Measurements from ENCODE around the gene NTM. TPM values are rescaled to one million over a fixed set of nuclear protein-coding genes. Genes with fewer than 3 reads are reported as not detected.

NTM gene
- total RNA-seq, 1 experiment from 2014 or later: 0.73 TPM

DNA sequence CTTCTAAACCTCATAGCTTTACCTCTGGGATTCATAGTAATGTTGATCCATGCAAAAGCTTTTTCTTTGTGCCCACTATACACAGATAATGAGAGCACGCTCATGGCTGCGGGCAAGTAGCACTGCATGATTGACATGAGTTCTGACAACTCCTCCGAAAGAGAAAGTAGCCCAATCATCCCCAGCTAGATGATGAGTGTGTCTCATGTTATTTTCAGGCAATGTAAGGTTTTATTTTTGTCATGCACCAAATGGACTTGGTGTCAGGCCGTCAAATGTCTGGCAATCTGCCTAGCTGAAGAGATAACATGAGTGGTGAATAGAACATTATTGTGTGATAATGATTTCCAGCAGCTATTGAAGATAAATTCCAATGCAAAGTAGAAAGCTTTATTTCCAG lies 662.6 kb downstream of the NTM start:
- CTCF ChIA-PET: no interaction called here
- DNase-seq: no peak
- no peaks in the 10 kb centered on the region for H3K9me3 Mint-ChIP-seq (ENCODE audit: unreplicated experiment)
- H3K27me3 ChIP-seq (replicated peaks; ENCODE audit: control insufficient read depth, insufficient read depth, low read length): no peaks in the 10 kb centered on the region
- H3K4me1 ChIP-seq: no peaks in the 10 kb centered on the region
- H3K36me3 ChIP-seq (ENCODE audit: control insufficient read depth, insufficient read depth, low read length): no peaks in the 10 kb centered on the region
- H3K9me3 ChIP-seq: no peaks in the 10 kb centered on the region
- H3K36me3 Mint-ChIP-seq (ENCODE audit: insufficient read depth, unreplicated experiment): no peaks in the 10 kb centered on the region
- BruUV-seq (replicated peaks): no TSS peak
- peaks cover 7% of the 10 kb centered on the region for H3K27me3 Mint-ChIP-seq (ENCODE audit: insufficient read depth, unreplicated experiment)
- TF ChIP-seq, protein P1, sequence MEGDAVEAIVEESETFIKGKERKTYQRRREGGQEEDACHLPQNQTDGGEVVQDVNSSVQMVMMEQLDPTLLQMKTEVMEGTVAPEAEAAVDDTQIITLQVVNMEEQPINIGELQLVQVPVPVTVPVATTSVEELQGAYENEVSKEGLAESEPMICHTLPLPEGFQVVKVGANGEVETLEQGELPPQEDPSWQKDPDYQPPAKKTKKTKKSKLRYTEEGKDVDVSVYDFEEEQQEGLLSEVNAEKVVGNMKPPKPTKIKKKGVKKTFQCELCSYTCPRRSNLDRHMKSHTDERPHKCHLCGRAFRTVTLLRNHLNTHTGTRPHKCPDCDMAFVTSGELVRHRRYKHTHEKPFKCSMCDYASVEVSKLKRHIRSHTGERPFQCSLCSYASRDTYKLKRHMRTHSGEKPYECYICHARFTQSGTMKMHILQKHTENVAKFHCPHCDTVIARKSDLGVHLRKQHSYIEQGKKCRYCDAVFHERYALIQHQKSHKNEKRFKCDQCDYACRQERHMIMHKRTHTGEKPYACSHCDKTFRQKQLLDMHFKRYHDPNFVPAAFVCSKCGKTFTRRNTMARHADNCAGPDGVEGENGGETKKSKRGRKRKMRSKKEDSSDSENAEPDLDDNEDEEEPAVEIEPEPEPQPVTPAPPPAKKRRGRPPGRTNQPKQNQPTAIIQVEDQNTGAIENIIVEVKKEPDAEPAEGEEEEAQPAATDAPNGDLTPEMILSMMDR (IDR thresholded peaks at IDR 0.05; ENCODE audit: insufficient read depth in 1 of 2, low read depth in 1 of 2, low read length in 1 of 2, severe bottlenecking in 1 of 2, unreplicated experiment in 1 of 2): no peak
- intact Hi-C loops (cut with micrococcal nuclease; ENCODE audit: unreplicated experiment): no loop called here
- H3K4me3 ChIP-seq (ENCODE audit: low read depth, low read length): no peak overlapping the region
- H3K4me3 Mint-ChIP-seq (ENCODE audit: unreplicated experiment): no peak overlapping the region
- no peak overlapping the region for H3K27ac Mint-ChIP-seq (ENCODE audit: unreplicated experiment)
- POLR2A ChIA-PET: no interaction called here
- H3K4me1 Mint-ChIP-seq (ENCODE audit: low read depth, unreplicated experiment): no peaks in the 10 kb centered on the region

DNA sequence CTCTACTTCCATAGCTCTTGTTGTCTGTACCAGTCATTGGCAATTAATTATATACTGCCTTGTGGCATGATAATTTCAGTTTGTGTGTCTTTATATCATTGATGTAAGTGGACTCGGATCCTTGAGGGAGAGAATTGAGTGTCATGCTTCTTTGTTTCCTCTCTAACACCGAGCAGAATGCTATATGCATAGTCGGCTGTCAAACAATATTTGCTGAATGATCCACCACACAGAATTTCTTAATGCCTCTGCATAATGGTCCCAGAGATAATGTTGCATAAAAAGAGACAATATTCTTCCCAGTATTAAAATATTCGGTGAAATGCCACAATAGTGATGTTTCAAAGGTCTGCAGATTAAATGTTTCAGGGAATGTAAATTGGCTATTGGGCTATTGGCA lies 664.8 kb downstream of the NTM start:
- no peaks in the 10 kb centered on the region for H3K9me3 ChIP-seq
- Mint-ChIP-seq H3K27ac (ENCODE audit: unreplicated experiment) (no peak overlapping the region), H3K36me3 (ENCODE audit: insufficient read depth, unreplicated experiment) (no peaks in the 10 kb centered on the region), H3K9me3 (ENCODE audit: unreplicated experiment) (no peaks in the 10 kb centered on the region), H3K4me3 (ENCODE audit: unreplicated experiment) (no peak overlapping the region), H3K27me3 (ENCODE audit: insufficient read depth, unreplicated experiment) (peaks cover 9% of the 10 kb centered on the region), H3K4me1 (ENCODE audit: low read depth, unreplicated experiment) (no peaks in the 10 kb centered on the region)
- no peak overlapping the region for H3K4me3 ChIP-seq (ENCODE audit: low read depth, low read length)
- DNase-seq: no peak
- ChIA-PET POLR2A (no interaction called here), CTCF (no interaction called here)
- intact Hi-C loops (cut with micrococcal nuclease; ENCODE audit: unreplicated experiment): no loop called here
- BruUV-seq (replicated peaks): no TSS peak
- TF ChIP-seq, protein P1 (IDR thresholded peaks at IDR 0.05; ENCODE audit: insufficient read depth in 1 of 2, low read depth in 1 of 2, low read length in 1 of 2, severe bottlenecking in 1 of 2, unreplicated experiment in 1 of 2): no peak
- H3K27me3 ChIP-seq (replicated peaks; ENCODE audit: control insufficient read depth, insufficient read depth, low read length): no peaks in the 10 kb centered on the region
- no peaks in the 10 kb centered on the region for H3K4me1 ChIP-seq
- no peaks in the 10 kb centered on the region for H3K36me3 ChIP-seq (ENCODE audit: control insufficient read depth, insufficient read depth, low read length)

DNA sequence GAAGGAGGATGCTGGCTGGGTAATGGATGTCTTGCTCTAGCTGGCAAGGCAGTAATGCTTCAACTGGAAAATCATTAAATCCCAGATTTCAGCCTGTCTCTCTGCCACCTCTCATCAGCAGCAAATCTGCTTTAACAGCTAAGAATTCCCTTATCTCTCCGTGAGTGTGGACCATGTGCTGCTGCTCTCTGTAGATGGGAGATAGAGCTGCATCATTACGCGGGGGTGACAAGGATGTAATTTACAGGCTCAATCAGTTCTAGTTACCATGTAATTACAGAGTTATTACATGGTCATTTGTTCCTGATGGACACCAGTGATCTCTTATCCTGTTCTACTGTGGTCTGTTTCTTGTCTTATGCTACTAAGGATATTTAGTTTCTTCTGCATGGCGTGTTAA lies 665.4 kb downstream of the NTM start:
- H3K9me3 Mint-ChIP-seq (ENCODE audit: unreplicated experiment): no peaks in the 10 kb centered on the region
- no TSS peak for BruUV-seq (replicated peaks)
- no peaks in the 10 kb centered on the region for H3K27me3 ChIP-seq (replicated peaks; ENCODE audit: control insufficient read depth, insufficient read depth, low read length)
- H3K36me3 ChIP-seq (ENCODE audit: control insufficient read depth, insufficient read depth, low read length): no peaks in the 10 kb centered on the region
- CTCF ChIA-PET: no interaction called here
- intact Hi-C loops (cut with micrococcal nuclease; ENCODE audit: unreplicated experiment): no loop called here
- TF ChIP-seq, protein P1 (IDR thresholded peaks at IDR 0.05; ENCODE audit: insufficient read depth in 1 of 2, low read depth in 1 of 2, low read length in 1 of 2, severe bottlenecking in 1 of 2, unreplicated experiment in 1 of 2): no peak
- H3K27me3 Mint-ChIP-seq (ENCODE audit: insufficient read depth, unreplicated experiment): peaks cover 9% of the 10 kb centered on the region
- no peak overlapping the region for H3K4me3 ChIP-seq (ENCODE audit: low read depth, low read length)
- H3K4me1 Mint-ChIP-seq (ENCODE audit: low read depth, unreplicated experiment): no peaks in the 10 kb centered on the region
- no peak for DNase-seq
- H3K9me3 ChIP-seq: no peaks in the 10 kb centered on the region
- no peaks in the 10 kb centered on the region for H3K4me1 ChIP-seq
- no peak overlapping the region for H3K4me3 Mint-ChIP-seq (ENCODE audit: unreplicated experiment)
- no peaks in the 10 kb centered on the region for H3K36me3 Mint-ChIP-seq (ENCODE audit: insufficient read depth, unreplicated experiment)
- POLR2A ChIA-PET: no interaction called here
- H3K27ac Mint-ChIP-seq (ENCODE audit: unreplicated experiment): no peak overlapping the region

All from Caco-2 (cell line).